GM12878 (cell line): ENCODE results near the gene RASAL3. TPM values are rescaled to one million over a fixed set of nuclear protein-coding genes. Genes with fewer than 3 reads are reported as not detected.

ENCODE experiments used
- ATAC-seq: fragments of 200-7000 bp; cut with Tn5 transposase; 3 replicates; pipeline ENCODE4 v1.9.1; 2020; ENCODE audit warnings: mild to moderate bottlenecking, moderate library complexity
- BruUV-seq: library from RNA; stranded (reverse); fragments of 400-500 nt; replicated peaks from 2 replicates; lab custom pipeline; 2021; lab: Mats Ljungman, UMichigan
- CTCF ChIA-PET: fragments of 300-600 bp; sonication (Branson Sonifier 250); formaldehyde crosslinking; extraction: SDS; loops from one replicate; lab custom pipeline; 2021; ENCODE audit warnings: inconsistent platforms; lab: Yijun Ruan, JAX
- POLR2A ChIA-PET: fragments of 350-600 bp; formaldehyde crosslinking; extraction: SDS; loops from one replicate; lab custom pipeline; 2021; ENCODE audit warnings: inconsistent platforms; lab: Charles Lee
- RAD21 ChIA-PET: fragments of 300-600 bp; sonication (Branson Sonifier 250); formaldehyde crosslinking; loops from one replicate; lab custom pipeline; 2023; ENCODE audit warnings: antibody characterized with exemption; ENCODE audit not compliant: unreplicated experiment; lab: Charles Lee
- SMC1A ChIA-PET: fragments of 300-600 bp; sonication (Branson Sonifier 250); formaldehyde crosslinking; loops from one replicate; lab custom pipeline; 2023; ENCODE audit not compliant: unreplicated experiment, uncharacterized antibody; lab: Charles Lee
- DNase-seq: peaks from one replicate; pipeline ENCODE4 v3.0.0-alpha.2; 2011; ENCODE audit warnings: low read depth, low spot score
- FAIRE-seq: peaks from 3 replicates; lab custom pipeline; 2011; peaks lifted over from hg19 to GRCh38; lab: Jason Lieb, UNC
- H2AFZ ChIP-seq: 2 replicates; pipeline ENCODE4 v1.6.0; 2011; ENCODE audit warnings: low read depth, low read length, control low read depth; ENCODE audit not compliant: control insufficient read depth
- H3K27ac ChIP-seq: 2 replicates; pipeline ENCODE4 v1.5.1; 2011; ENCODE audit warnings: control low read depth; ENCODE audit not compliant: control insufficient read depth, insufficient read depth
- H3K27me3 ChIP-seq, 2 experiments: replicated peaks in 1 of 2; 2 replicates each; pipeline versions ENCODE4 v1.6.0 to v1.6.1; 2011; ENCODE audit warnings: low read length in 1 of 2; ENCODE audit not compliant: control insufficient read depth in 2 of 2, insufficient read depth in 2 of 2
- H3K36me3 ChIP-seq, 2 experiments: 2 replicates each; pipeline ENCODE4 v1.5.1; 2011; ENCODE audit warnings: low read length in 1 of 2; ENCODE audit not compliant: control insufficient read depth in 2 of 2, insufficient read depth in 2 of 2
- H3K4me1 ChIP-seq: 2 replicates; pipeline ENCODE4 v1.6.1; 2011; ENCODE audit warnings: mild to moderate bottlenecking, low read length, moderate library complexity, mixed read lengths; ENCODE audit not compliant: control insufficient read depth, insufficient read depth
- H3K4me2 ChIP-seq: 2 replicates; pipeline ENCODE4 v1.6.0; 2011; ENCODE audit warnings: control low read depth; ENCODE audit not compliant: control insufficient read depth, insufficient read depth
- H3K4me3 ChIP-seq: fragments of 200-600 bp; sonication (generic); 2 replicates; pipeline ENCODE4 v1.5.1; 2016
- H3K79me2 ChIP-seq: 2 replicates; pipeline ENCODE4 v1.6.0; 2011; ENCODE audit warnings: low read length; ENCODE audit not compliant: control insufficient read depth, insufficient read depth
- H3K9ac ChIP-seq: 2 replicates; pipeline ENCODE4 v1.8.0; 2011; ENCODE audit warnings: low read length, control low read depth, mixed read lengths; ENCODE audit not compliant: control insufficient read depth, insufficient read depth
- H3K9me3 ChIP-seq: replicated peaks from 3 replicates; pipeline ENCODE4 v1.5.1; 2011; ENCODE audit warnings: mild to moderate bottlenecking, low read length; ENCODE audit not compliant: control insufficient read depth, insufficient read depth
- H4K20me1 ChIP-seq: 2 replicates; pipeline ENCODE4 v1.6.0; 2011; ENCODE audit not compliant: control insufficient read depth, insufficient read depth
- CHD1 ChIP-seq: IDR thresholded peaks from 2 replicates; pipeline ENCODE4 v1.6.1; 2012; ENCODE audit warnings: low read depth, low read length, improper control_type of control experiment
- GABPA ChIP-seq: IDR thresholded peaks from 2 replicates; pipeline ENCODE4 v1.6.1; 2014; ENCODE audit warnings: antibody characterized with exemption, low read depth, mild to moderate bottlenecking, inconsistent platforms
- IRF4 ChIP-seq: IDR thresholded peaks from 2 replicates; pipeline ENCODE4 v1.6.1; 2011; ENCODE audit warnings: low read depth, low read length
- MYB ChIP-seq: fragments of 150-350 bp; IDR thresholded peaks from 2 replicates; pipeline ENCODE4 v1.6.1; 2014; ENCODE audit warnings: mild to moderate bottlenecking, low read depth, low read length, borderline replicate concordance
- POLR2AphosphoS5 ChIP-seq: IDR thresholded peaks from 2 replicates; pipeline ENCODE4 v1.6.1; 2011; ENCODE audit warnings: mild to moderate bottlenecking, low read length, inconsistent platforms
- RUNX3 ChIP-seq: IDR thresholded peaks from 2 replicates; pipeline ENCODE4 v1.6.1; 2012; ENCODE audit warnings: low read length, inconsistent platforms
- SPI1 ChIP-seq: IDR thresholded peaks from 2 replicates; pipeline ENCODE4 v1.6.1; 2011; ENCODE audit warnings: low read depth, mild to moderate bottlenecking, low read length, moderate library complexity, borderline replicate concordance; ENCODE audit not compliant: insufficient read depth
- YBX1 ChIP-seq: fragments of 450-650 bp; IDR thresholded peaks from 2 replicates; pipeline ENCODE4 v1.6.1; 2016; ENCODE audit warnings: antibody characterized with exemption
- WGBS: methylation state at CpG from one replicate; pipeline ENCODE4 v1.1.6; 2016; ENCODE audit warnings: low lambda C conversion rate; ENCODE audit not compliant: insufficient replicate concordance, insufficient coverage; ENCODE audit errors: missing lambda C conversion rate; 5-methylcytosine and 5-hydroxymethylcytosine counted together
- in situ Hi-C: fragments of 300-500 bp; cut with MboI; formaldehyde crosslinking; loops from 9 replicates; pipeline ENCODE4 v1.14.3; 2018; ENCODE audit warnings: mixed read lengths
- intact Hi-C: fragments of 100-400 bp; cut with micrococcal nuclease; formaldehyde crosslinking; loops from one replicate; pipeline ENCODE4 v1.14.2; 2022; ENCODE audit not compliant: unreplicated experiment
- polyA plus RNA-seq, 11 experiments: library from polyadenylated mRNA; depleted of rRNA in 4 of 11; unstranded in 6 of 11; stranded (reverse) in 5 of 11; fragments of >200 nt; fragmentation: Nextera tagmentation in 4 of 11; fragmentation: Illumina TruSeq in 1 of 11; extraction: Ambion mirVana in 4 of 11; extraction: Trizol in 1 of 11; gene quantifications; 1 replicate in 1 of 11; 2 replicates in 10 of 11; pipeline versions ENCODE4 v1.2.1 to v1.2.3, GENCODE V29; 2011 to 2016; ENCODE audit warnings: inconsistent platforms in 2 of 11, missing spikeins in 2 of 11, low read depth in 1 of 11
- total RNA-seq, 4 experiments: library from RNA; depleted of rRNA in 3 of 4; stranded (reverse); fragments of >200 nt in 3 of 4; fragmentation: Illumina TruSeq in 1 of 4; extraction: Trizol in 1 of 4; gene quantifications; 2 replicates each; pipeline versions ENCODE4 v1.2.1 to v1.2.3, GENCODE V29; 2013 to 2021
- TF ChIP-seq, protein P1 (sequence below): IDR thresholded peaks from 2 replicates; pipeline ENCODE4 v1.6.1; 2012; ENCODE audit warnings: improper control_type of control experiment, low read depth, low read length; ENCODE audit not compliant: insufficient replicate concordance
- TF ChIP-seq, protein P2 (sequence below): fragments of 450-650 bp; formaldehyde crosslinking; IDR thresholded peaks from 2 replicates; pipeline ENCODE4 v1.5.0; 2022; ENCODE audit warnings: mild to moderate bottlenecking, missing genetic modification characterization
- TF ChIP-seq, protein P3 (sequence below): fragments of 450-650 bp; conservative IDR thresholded peaks from 2 replicates; pipeline ENCODE4 v1.6.1; 2017; ENCODE audit warnings: mild to moderate bottlenecking, moderate library complexity

The RASAL3 gene
- total and polyA plus RNA-seq, 10 of the 15 experiments (the other 5 are each of a cell fraction or from before 2014, with no cell fraction given): 1.7 to 81.3 (median 23.2) TPM

DNA sequence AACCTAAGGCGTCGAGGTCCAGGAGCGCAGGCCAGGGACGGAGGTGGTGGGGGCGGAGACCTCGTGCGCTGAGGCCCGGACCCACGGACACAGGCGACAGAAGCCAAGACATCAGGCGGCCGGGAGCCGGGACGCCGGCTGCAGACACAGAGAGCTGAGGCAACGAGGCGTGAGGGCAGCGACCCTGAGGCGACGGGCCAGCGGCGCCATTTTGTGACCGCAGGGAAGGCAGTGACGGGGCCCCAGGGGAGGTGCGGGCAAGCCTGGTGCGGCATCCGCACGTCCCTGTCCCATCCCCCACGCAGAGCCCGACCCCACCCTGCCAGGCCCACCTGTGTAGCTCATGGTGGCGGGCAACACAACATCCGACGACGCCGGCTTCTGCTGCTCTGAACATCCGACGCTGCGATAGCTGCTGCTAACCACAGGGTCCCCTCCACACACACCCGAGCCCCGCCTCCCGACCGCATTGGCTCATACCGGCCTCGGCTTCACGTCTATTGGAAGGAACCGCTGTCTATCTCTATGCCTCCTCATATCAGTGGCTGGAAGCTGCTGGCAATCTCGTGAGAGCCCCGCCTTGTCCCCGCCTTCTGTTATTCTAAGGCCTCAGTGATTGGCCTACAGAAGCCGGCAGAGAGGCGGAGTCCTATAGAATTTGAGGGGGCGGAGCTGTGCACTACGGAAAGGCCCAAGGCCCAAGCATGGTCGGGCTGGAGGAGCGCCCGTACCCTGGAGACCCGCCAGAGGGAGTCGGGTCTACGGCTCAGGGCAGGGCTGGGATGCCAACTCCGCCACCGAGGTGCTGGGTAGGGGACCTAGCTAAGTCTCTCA, 45.5 kb downstream of the RASAL3 start, which contains the start of gene AKAP8L:
Gene AKAP8L (minus strand): TSS at position 410 of the 834 bp plus-strand sequence. CDS start 65 bp downstream, at position 345.
- peak within 1 kb of the TSS; percentile 88 for H3K27ac ChIP-seq
- no peaks in the 10 kb centered on the region; the same call in 2 of the 3 replicates for H3K9me3 ChIP-seq
- peak within 1 kb of the TSS; percentile 98 for H3K4me3 ChIP-seq
- H3K4me1 ChIP-seq: peaks cover 8% of the 10 kb centered on the region
- H3K36me3 ChIP-seq: peaks cover 8 to 11% of the 10 kb centered on the region in 2 experiments
- WGBS: under 1% methylated on average over 53 of the region's 61 CpGs
- peak within 1 kb of the TSS; percentile 97 for H3K9ac ChIP-seq
- FAIRE-seq (peak; percentile 99), DNase-seq (peak; percentile 99), ATAC-seq (peak; percentile 99)
- ChIA-PET CTCF (interaction anchor here (0.7 to 6.1 kb wide), 28 partner anchors 11 to 317 kb away, joined by 3 to 85 read pairs (median 5); partner anchors contain the start of gene AKAP8), SMC1A (interaction anchor here (0.9 to 4.4 kb wide), 16 partner anchors 9 to 142 kb away, joined by 3 to 34 read pairs (median 4); partner anchors contain the start of genes AKAP8 and RASAL3), RAD21 (interaction anchor here (0.7 to 2.6 kb wide), 19 partner anchors 11 to 766 kb away, joined by 3 to 43 read pairs (median 3); partner anchors contain the start of genes AKAP8, FAM32A and RASAL3), POLR2A (interaction anchor here (0.6 to 2.7 kb wide), 10 partner anchors 11 to 806 kb away, joined by 3 to 19 read pairs (median 4); partner anchors contain the start of genes AKAP8 and BRD4)
- 0 out of 2 replicates have a peak, but pooled peaks cover 3% of the 10 kb centered on the region for H4K20me1 ChIP-seq
- peaks cover 41% of the 10 kb centered on the region for H3K79me2 ChIP-seq
- BruUV-seq: no TSS peak
- no peaks in the 10 kb centered on the region for H3K27me3 ChIP-seq
- intact Hi-C loops (loop anchor here (1.0 to 10.0 kb wide), 4 partner anchors 14 to 242 kb away; partner anchors contain the start of gene RASAL3), in situ Hi-C loops (no loop called here)
- H2AFZ ChIP-seq: peak within 1 kb of the TSS; percentile 86
- peak within 1 kb of the TSS; percentile 97 for H3K4me2 ChIP-seq
- TF ChIP-seq, protein P1, sequence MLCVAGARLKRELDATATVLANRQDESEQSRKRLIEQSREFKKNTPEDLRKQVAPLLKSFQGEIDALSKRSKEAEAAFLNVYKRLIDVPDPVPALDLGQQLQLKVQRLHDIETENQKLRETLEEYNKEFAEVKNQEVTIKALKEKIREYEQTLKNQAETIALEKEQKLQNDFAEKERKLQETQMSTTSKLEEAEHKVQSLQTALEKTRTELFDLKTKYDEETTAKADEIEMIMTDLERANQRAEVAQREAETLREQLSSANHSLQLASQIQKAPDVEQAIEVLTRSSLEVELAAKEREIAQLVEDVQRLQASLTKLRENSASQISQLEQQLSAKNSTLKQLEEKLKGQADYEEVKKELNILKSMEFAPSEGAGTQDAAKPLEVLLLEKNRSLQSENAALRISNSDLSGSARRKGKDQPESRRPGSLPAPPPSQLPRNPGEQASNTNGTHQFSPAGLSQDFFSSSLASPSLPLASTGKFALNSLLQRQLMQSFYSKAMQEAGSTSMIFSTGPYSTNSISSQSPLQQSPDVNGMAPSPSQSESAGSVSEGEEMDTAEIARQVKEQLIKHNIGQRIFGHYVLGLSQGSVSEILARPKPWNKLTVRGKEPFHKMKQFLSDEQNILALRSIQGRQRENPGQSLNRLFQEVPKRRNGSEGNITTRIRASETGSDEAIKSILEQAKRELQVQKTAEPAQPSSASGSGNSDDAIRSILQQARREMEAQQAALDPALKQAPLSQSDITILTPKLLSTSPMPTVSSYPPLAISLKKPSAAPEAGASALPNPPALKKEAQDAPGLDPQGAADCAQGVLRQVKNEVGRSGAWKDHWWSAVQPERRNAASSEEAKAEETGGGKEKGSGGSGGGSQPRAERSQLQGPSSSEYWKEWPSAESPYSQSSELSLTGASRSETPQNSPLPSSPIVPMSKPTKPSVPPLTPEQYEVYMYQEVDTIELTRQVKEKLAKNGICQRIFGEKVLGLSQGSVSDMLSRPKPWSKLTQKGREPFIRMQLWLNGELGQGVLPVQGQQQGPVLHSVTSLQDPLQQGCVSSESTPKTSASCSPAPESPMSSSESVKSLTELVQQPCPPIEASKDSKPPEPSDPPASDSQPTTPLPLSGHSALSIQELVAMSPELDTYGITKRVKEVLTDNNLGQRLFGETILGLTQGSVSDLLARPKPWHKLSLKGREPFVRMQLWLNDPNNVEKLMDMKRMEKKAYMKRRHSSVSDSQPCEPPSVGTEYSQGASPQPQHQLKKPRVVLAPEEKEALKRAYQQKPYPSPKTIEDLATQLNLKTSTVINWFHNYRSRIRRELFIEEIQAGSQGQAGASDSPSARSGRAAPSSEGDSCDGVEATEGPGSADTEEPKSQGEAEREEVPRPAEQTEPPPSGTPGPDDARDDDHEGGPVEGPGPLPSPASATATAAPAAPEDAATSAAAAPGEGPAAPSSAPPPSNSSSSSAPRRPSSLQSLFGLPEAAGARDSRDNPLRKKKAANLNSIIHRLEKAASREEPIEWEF: peak; percentile 28
- no peak for TF ChIP-seq CHD1
- TF ChIP-seq GABPA: no peak; the same call in 1 of the 2 replicates
- TF ChIP-seq, protein P2, sequence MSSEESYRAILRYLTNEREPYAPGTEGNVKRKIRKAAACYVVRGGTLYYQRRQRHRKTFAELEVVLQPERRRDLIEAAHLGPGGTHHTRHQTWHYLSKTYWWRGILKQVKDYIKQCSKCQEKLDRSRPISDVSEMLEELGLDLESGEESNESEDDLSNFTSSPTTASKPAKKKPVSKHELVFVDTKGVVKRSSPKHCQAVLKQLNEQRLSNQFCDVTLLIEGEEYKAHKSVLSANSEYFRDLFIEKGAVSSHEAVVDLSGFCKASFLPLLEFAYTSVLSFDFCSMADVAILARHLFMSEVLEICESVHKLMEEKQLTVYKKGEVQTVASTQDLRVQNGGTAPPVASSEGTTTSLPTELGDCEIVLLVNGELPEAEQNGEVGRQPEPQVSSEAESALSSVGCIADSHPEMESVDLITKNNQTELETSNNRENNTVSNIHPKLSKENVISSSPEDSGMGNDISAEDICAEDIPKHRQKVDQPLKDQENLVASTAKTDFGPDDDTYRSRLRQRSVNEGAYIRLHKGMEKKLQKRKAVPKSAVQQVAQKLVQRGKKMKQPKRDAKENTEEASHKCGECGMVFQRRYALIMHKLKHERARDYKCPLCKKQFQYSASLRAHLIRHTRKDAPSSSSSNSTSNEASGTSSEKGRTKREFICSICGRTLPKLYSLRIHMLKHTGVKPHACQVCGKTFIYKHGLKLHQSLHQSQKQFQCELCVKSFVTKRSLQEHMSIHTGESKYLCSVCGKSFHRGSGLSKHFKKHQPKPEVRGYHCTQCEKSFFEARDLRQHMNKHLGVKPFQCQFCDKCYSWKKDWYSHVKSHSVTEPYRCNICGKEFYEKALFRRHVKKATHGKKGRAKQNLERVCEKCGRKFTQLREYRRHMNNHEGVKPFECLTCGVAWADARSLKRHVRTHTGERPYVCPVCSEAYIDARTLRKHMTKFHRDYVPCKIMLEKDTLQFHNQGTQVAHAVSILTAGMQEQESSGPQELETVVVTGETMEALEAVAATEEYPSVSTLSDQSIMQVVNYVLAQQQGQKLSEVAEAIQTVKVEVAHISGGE (CRISPR knock-in tag): no peak
- TF ChIP-seq SPI1: no peak
- peak; percentile 94 for TF ChIP-seq RUNX3
- no peak for TF ChIP-seq MYB
- TF ChIP-seq, protein P3, sequence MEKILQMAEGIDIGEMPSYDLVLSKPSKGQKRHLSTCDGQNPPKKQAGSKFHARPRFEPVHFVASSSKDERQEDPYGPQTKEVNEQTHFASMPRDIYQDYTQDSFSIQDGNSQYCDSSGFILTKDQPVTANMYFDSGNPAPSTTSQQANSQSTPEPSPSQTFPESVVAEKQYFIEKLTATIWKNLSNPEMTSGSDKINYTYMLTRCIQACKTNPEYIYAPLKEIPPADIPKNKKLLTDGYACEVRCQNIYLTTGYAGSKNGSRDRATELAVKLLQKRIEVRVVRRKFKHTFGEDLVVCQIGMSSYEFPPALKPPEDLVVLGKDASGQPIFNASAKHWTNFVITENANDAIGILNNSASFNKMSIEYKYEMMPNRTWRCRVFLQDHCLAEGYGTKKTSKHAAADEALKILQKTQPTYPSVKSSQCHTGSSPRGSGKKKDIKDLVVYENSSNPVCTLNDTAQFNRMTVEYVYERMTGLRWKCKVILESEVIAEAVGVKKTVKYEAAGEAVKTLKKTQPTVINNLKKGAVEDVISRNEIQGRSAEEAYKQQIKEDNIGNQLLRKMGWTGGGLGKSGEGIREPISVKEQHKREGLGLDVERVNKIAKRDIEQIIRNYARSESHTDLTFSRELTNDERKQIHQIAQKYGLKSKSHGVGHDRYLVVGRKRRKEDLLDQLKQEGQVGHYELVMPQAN: peak; percentile 87
- TF ChIP-seq YBX1: no peak
- TF ChIP-seq POLR2AphosphoS5: peak; percentile 98
- TF ChIP-seq IRF4: no peak
